Liver (tissue), 3 donors: Measurements from ENCODE around the gene TMEM273.

Experiments used
- EGR1 ChIP-seq, 2 donors: IDR thresholded peaks; 2 replicates each; pipeline ENCODE4 v1.6.1; 2016 to 2018; ENCODE audit warnings: antibody characterized with exemption in 2 of 2, low read depth in 2 of 2
- GABPA ChIP-seq, 2 donors: IDR thresholded peaks in 1 of 2; conservative IDR thresholded peaks in 1 of 2; 2 replicates each; pipeline ENCODE4 v1.6.1; 2016; ENCODE audit warnings: antibody characterized with exemption in 2 of 2, mild to moderate bottlenecking in 1 of 2, moderate library complexity in 1 of 2
- JUND ChIP-seq, 2 donors: IDR thresholded peaks; 2 replicates each; pipeline ENCODE4 v1.6.1; 2016; ENCODE audit warnings: antibody characterized with exemption in 2 of 2
- MAX ChIP-seq: IDR thresholded peaks from 2 replicates; pipeline ENCODE4 v1.6.1; 2016; ENCODE audit warnings: antibody characterized with exemption
- RAD21 ChIP-seq, 2 donors: IDR thresholded peaks; 2 replicates each; pipeline ENCODE4 v1.6.1; 2016; ENCODE audit warnings: antibody characterized with exemption in 2 of 2, mild to moderate bottlenecking in 2 of 2
- SP1 ChIP-seq: IDR thresholded peaks from 2 replicates; pipeline ENCODE4 v1.6.1; 2018; ENCODE audit warnings: antibody characterized with exemption, mild to moderate bottlenecking
- TAF1 ChIP-seq: conservative IDR thresholded peaks from 2 replicates; pipeline ENCODE4 v1.6.1; 2016; ENCODE audit warnings: antibody characterized with exemption, mild to moderate bottlenecking
- TF ChIP-seq, protein P1 (sequence below): IDR thresholded peaks from 2 replicates; pipeline ENCODE4 v1.6.1; 2016; ENCODE audit warnings: antibody characterized with exemption, mild to moderate bottlenecking
- TF ChIP-seq, protein P2 (sequence below): fragments of 150-350 bp; IDR thresholded peaks from 2 replicates; pipeline ENCODE4 v1.5.1; 2017; ENCODE audit warnings: improper control_type of control experiment, low read depth, low read length; ENCODE audit not compliant: missing input control
- TF ChIP-seq, protein P3 (sequence below): IDR thresholded peaks from 2 replicates; pipeline ENCODE4 v1.6.1; 2016; ENCODE audit warnings: antibody characterized with exemption
- TF ChIP-seq, protein P4 (sequence below): IDR thresholded peaks from 2 replicates; pipeline ENCODE4 v1.6.1; 2016; ENCODE audit warnings: antibody characterized with exemption
- donor health status: healthy.
- donor health status: healthy.

GRCh38 chr10:49153971-49154370 is 34.2 kb downstream of the TMEM273 start:
- TF ChIP-seq, protein P1, sequence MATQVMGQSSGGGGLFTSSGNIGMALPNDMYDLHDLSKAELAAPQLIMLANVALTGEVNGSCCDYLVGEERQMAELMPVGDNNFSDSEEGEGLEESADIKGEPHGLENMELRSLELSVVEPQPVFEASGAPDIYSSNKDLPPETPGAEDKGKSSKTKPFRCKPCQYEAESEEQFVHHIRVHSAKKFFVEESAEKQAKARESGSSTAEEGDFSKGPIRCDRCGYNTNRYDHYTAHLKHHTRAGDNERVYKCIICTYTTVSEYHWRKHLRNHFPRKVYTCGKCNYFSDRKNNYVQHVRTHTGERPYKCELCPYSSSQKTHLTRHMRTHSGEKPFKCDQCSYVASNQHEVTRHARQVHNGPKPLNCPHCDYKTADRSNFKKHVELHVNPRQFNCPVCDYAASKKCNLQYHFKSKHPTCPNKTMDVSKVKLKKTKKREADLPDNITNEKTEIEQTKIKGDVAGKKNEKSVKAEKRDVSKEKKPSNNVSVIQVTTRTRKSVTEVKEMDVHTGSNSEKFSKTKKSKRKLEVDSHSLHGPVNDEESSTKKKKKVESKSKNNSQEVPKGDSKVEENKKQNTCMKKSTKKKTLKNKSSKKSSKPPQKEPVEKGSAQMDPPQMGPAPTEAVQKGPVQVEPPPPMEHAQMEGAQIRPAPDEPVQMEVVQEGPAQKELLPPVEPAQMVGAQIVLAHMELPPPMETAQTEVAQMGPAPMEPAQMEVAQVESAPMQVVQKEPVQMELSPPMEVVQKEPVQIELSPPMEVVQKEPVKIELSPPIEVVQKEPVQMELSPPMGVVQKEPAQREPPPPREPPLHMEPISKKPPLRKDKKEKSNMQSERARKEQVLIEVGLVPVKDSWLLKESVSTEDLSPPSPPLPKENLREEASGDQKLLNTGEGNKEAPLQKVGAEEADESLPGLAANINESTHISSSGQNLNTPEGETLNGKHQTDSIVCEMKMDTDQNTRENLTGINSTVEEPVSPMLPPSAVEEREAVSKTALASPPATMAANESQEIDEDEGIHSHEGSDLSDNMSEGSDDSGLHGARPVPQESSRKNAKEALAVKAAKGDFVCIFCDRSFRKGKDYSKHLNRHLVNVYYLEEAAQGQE = no peak
- TF ChIP-seq TAF1 (no peak), MAX (no peak), RAD21 (IDR thresholded peaks at IDR 0.05) (no peak), JUND (IDR thresholded peaks at IDR 0.05) (no peak), SP1 (no peak), EGR1 (IDR thresholded peaks at IDR 0.05; ENCODE audit: low read depth in 2 of 2) (no peak), GABPA (IDR thresholded peaks at IDR 0.05 in 1 of 2, conservative IDR thresholded peaks at IDR 0.05 in 1 of 2) (no peak)
- TF ChIP-seq, protein P2, sequence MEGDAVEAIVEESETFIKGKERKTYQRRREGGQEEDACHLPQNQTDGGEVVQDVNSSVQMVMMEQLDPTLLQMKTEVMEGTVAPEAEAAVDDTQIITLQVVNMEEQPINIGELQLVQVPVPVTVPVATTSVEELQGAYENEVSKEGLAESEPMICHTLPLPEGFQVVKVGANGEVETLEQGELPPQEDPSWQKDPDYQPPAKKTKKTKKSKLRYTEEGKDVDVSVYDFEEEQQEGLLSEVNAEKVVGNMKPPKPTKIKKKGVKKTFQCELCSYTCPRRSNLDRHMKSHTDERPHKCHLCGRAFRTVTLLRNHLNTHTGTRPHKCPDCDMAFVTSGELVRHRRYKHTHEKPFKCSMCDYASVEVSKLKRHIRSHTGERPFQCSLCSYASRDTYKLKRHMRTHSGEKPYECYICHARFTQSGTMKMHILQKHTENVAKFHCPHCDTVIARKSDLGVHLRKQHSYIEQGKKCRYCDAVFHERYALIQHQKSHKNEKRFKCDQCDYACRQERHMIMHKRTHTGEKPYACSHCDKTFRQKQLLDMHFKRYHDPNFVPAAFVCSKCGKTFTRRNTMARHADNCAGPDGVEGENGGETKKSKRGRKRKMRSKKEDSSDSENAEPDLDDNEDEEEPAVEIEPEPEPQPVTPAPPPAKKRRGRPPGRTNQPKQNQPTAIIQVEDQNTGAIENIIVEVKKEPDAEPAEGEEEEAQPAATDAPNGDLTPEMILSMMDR = no peak
- TF ChIP-seq, protein P3, sequence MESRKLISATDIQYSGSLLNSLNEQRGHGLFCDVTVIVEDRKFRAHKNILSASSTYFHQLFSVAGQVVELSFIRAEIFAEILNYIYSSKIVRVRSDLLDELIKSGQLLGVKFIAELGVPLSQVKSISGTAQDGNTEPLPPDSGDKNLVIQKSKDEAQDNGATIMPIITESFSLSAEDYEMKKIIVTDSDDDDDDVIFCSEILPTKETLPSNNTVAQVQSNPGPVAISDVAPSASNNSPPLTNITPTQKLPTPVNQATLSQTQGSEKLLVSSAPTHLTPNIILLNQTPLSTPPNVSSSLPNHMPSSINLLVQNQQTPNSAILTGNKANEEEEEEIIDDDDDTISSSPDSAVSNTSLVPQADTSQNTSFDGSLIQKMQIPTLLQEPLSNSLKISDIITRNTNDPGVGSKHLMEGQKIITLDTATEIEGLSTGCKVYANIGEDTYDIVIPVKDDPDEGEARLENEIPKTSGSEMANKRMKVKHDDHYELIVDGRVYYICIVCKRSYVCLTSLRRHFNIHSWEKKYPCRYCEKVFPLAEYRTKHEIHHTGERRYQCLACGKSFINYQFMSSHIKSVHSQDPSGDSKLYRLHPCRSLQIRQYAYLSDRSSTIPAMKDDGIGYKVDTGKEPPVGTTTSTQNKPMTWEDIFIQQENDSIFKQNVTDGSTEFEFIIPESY = no peak
- TF ChIP-seq, protein P4, sequence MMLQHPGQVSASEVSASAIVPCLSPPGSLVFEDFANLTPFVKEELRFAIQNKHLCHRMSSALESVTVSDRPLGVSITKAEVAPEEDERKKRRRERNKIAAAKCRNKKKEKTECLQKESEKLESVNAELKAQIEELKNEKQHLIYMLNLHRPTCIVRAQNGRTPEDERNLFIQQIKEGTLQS = no peak
